ENCODE measurements around the gene HEXB.
"Not testable (repeated sequence)": the region's sequence is repeated elsewhere in the genome, so short reads cannot be mapped to it uniquely, and the experiment has no call there.

Gene HEXB

GRCh38 chr5:74657165-74657564 lies 27.9 kb upstream of the HEXB start:
- no peak for DNase-seq

GRCh38 chr5:74659172-74659571 lies 25.9 kb upstream of the HEXB start:
- no peak for DNase-seq

- no peak for DNase-seq
Observed at GRCh38 chr5:74660140-74660539, 24.9 kb upstream of the HEXB start.

- DNase-seq = no peak
Observed at GRCh38 chr5:74660873-74661272, 24.2 kb upstream of the HEXB start.

- no peak for DNase-seq
Observed at GRCh38 chr5:74664551-74664950, 20.5 kb upstream of the HEXB start.

- peak in 4 of 58 donors; percentile 6 to 44 (median 23) for DNase-seq
Observed at GRCh38 chr5:74665273-74665672, 19.8 kb upstream of the HEXB start.

GRCh38 chr5:74665816-74666215 lies 19.2 kb upstream of the HEXB start:
- no peak for DNase-seq

GRCh38 chr5:74667396-74667795 lies 17.6 kb upstream of the HEXB start:
- DNase-seq = no peak

GRCh38 chr5:74669821-74670220 lies 15.2 kb upstream of the HEXB start:
- no peak for DNase-seq

GRCh38 chr5:74670396-74671038 lies 14.5 kb upstream of the HEXB start:
- no peak for DNase-seq

- no peak for DNase-seq
Observed at GRCh38 chr5:74672215-74672877, 12.7 kb upstream of the HEXB start.

- DNase-seq = peak in 47 of 58 donors; percentile 5 to 75 (median 38)
Observed at GRCh38 chr5:74673011-74673790, 11.8 kb upstream of the HEXB start.

- DNase-seq = not testable (repeated sequence)
Observed at GRCh38 chr5:74676466-74676865, 8.6 kb upstream of the HEXB start.

GRCh38 chr5:74678123-74678522 lies 6.9 kb upstream of the HEXB start:
- DNase-seq = not testable (repeated sequence)

GRCh38 chr5:74679300-74679699 lies 5.7 kb upstream of the HEXB start:
- not testable (repeated sequence) for DNase-seq

GRCh38 chr5:74679966-74680365 lies 5.1 kb upstream of the HEXB start:
- DNase-seq = no peak

GRCh38 chr5:74685979-74686631 lies 1.1 kb downstream of the HEXB start:
- DNase-seq = no peak

- DNase-seq = no peak
Observed at GRCh38 chr5:74686962-74687751, 2.1 kb downstream of the HEXB start.

- DNase-seq = no peak
Observed at GRCh38 chr5:74693191-74693590, 8.2 kb downstream of the HEXB start.

- DNase-seq = no peak
Observed at GRCh38 chr5:74717596-74717995, 32.6 kb downstream of the HEXB start.

GRCh38 chr5:74722271-74722670 lies 37.2 kb downstream of the HEXB start:
- DNase-seq = no peak

Data from anterior cingulate cortex (tissue), 58 donors.